NCI-H524 (cell line): Measurements from ENCODE around the gene NAV3.

ENCODE experiments used
- DNase-seq, 2 experiments: peaks; one replicate each; lab custom pipeline; 2025; lab: John Stamatoyannopoulos, UW

NAV3 gene

GRCh38 chr12:77928078-77928477 lies 97.4 kb downstream of the NAV3 start:
- DNase-seq, result no peak

- peak in 1 of 2 experiments; percentile 40 for DNase-seq
Measured at GRCh38 chr12:77932216-77932615, 101.5 kb downstream of the NAV3 start.

GRCh38 chr12:77938301-77938700 lies 107.6 kb downstream of the NAV3 start:
- DNase-seq, result no peak

GRCh38 chr12:77940011-77940423 lies 109.3 kb downstream of the NAV3 start:
- DNase-seq, result no peak

GRCh38 chr12:77940567-77940966 lies 109.9 kb downstream of the NAV3 start:
- peak in 1 of 2 experiments; percentile 17 for DNase-seq

- DNase-seq, result no peak
Measured at GRCh38 chr12:77941401-77941800, 110.7 kb downstream of the NAV3 start.

GRCh38 chr12:77943466-77943865 lies 112.8 kb downstream of the NAV3 start:
- no peak for DNase-seq

- DNase-seq, result no peak
Measured at GRCh38 chr12:77946541-77947061, 115.9 kb downstream of the NAV3 start.

GRCh38 chr12:77947330-77947729 lies 116.6 kb downstream of the NAV3 start:
- no peak for DNase-seq

GRCh38 chr12:77947746-77948145 lies 117.1 kb downstream of the NAV3 start:
- no peak for DNase-seq

GRCh38 chr12:77949943-77950342 lies 119.2 kb downstream of the NAV3 start:
- no peak for DNase-seq

- no peak for DNase-seq
Measured at GRCh38 chr12:77953528-77954205, 123.0 kb downstream of the NAV3 start.

GRCh38 chr12:77954206-77954555 lies 123.5 kb downstream of the NAV3 start:
- no peak for DNase-seq

GRCh38 chr12:77957062-77957461 lies 126.4 kb downstream of the NAV3 start:
- DNase-seq, result no peak

- DNase-seq, result no peak
Measured at GRCh38 chr12:77963576-77964178, 133.0 kb downstream of the NAV3 start.

- DNase-seq, result no peak
Measured at GRCh38 chr12:77965790-77966189, 135.1 kb downstream of the NAV3 start.

- DNase-seq, result no peak
Measured at GRCh38 chr12:77968021-77968420, 137.3 kb downstream of the NAV3 start.

- no peak for DNase-seq
Measured at GRCh38 chr12:77968571-77968970, 137.9 kb downstream of the NAV3 start.

- DNase-seq, result no peak
Measured at GRCh38 chr12:77973579-77973978, 142.9 kb downstream of the NAV3 start.

- DNase-seq, result no peak
Measured at GRCh38 chr12:77974645-77975044, 144.0 kb downstream of the NAV3 start.

- DNase-seq, result no peak
Measured at GRCh38 chr12:77979597-77980250, 149.0 kb downstream of the NAV3 start.

- no peak for DNase-seq
Measured at GRCh38 chr12:77980782-77981181, 150.1 kb downstream of the NAV3 start.

- DNase-seq, result no peak
Measured at GRCh38 chr12:77983859-77984258, 153.2 kb downstream of the NAV3 start.
